Tibial artery (tissue), 4 donors: ENCODE results near the gene ARFGEF3.

Experiments
- DNase-seq, 2 donors: peaks; one replicate each; pipeline ENCODE4 v3.0.0-alpha.2; 2019
- H3K27ac ChIP-seq, 2 donors: fragments of 200-600 bp; sonication (generic) in 1 of 2; 1 replicate in 1 of 2; 2 replicates in 1 of 2; pipeline ENCODE4 v1.5.1; 2018 to 2019; ENCODE audit warnings: mild to moderate bottlenecking in 1 of 2
- H3K27me3 ChIP-seq, 2 donors: fragments of 200-600 bp; sonication (generic) in 1 of 2; one replicate each; pipeline versions ENCODE4 v1.5.1 to v1.6.0; 2016 to 2019
- H3K36me3 ChIP-seq, 3 donors: fragments of 200-600 bp; sonication (generic) in 2 of 3; one replicate each; pipeline ENCODE4 v1.5.1; 2016 to 2019; ENCODE audit warnings: mild to moderate bottlenecking in 2 of 3
- H3K4me1 ChIP-seq, 4 donors: fragments of 200-600 bp; sonication (generic) in 2 of 4; 1 replicate in 3 of 4; 2 replicates in 1 of 4; pipeline ENCODE4 v1.5.1; 2016 to 2019
- H3K4me3 ChIP-seq, 2 donors: fragments of 200-600 bp; sonication (generic) in 1 of 2; 1 replicate in 1 of 2; 2 replicates in 1 of 2; pipeline ENCODE4 v1.5.1; 2018 to 2019; ENCODE audit warnings: mild to moderate bottlenecking in 2 of 2
- H3K9me3 ChIP-seq, 3 donors: fragments of 200-600 bp; sonication (generic) in 1 of 3; one replicate each; pipeline ENCODE4 v1.5.1; 2016 to 2019
- CTCF ChIP-seq, 2 experiments: fragments of 200-600 bp in 1 of 2; fragments of 450-650 bp in 1 of 2; IDR thresholded peaks; one replicate each; pipeline ENCODE4 v1.5.1; 2017 to 2019; ENCODE audit warnings: antibody characterized with exemption in 2 of 2, mild to moderate bottlenecking in 1 of 2, moderate library complexity in 1 of 2
- intact Hi-C: fragments of 100-400 bp; cut with DNase I; formaldehyde crosslinking; loops from one replicate; pipeline ENCODE4 v1.15.0; 2023; ENCODE audit warnings: low total_unique reads

Gene ARFGEF3

GRCh38 chr6:138237463-138237862, 75.7 kb downstream of the ARFGEF3 start:
- H3K27me3 ChIP-seq, result no peaks in the 10 kb centered on the region
- intact Hi-C loops, result no loop called here
- TF ChIP-seq CTCF (IDR thresholded peaks at IDR 0.05), result no peak
- H3K4me3 ChIP-seq, result no peak overlapping the region
- H3K9me3 ChIP-seq, result no peaks in the 10 kb centered on the region
- no peak overlapping the region for H3K27ac ChIP-seq
- DNase-seq, result no peak
- H3K4me1 ChIP-seq, result no peaks in the 10 kb centered on the region
- H3K36me3 ChIP-seq, result no peaks in the 10 kb centered on the region

- TF ChIP-seq CTCF (IDR thresholded peaks at IDR 0.05), result no peak
- Histone ChIP-seq H3K4me3 (no peak overlapping the region), H3K4me1 (no peaks in the 10 kb centered on the region), H3K27ac (no peak overlapping the region), H3K27me3 (no peaks in the 10 kb centered on the region), H3K9me3 (no peaks in the 10 kb centered on the region), H3K36me3 (no peaks in the 10 kb centered on the region)
- intact Hi-C loops, result no loop called here
- no peak for DNase-seq
These were observed 76.6 kb downstream of the ARFGEF3 start for GRCh38 chr6:138238368-138238767.

- Histone ChIP-seq H3K27ac (no peak overlapping the region), H3K9me3 (no peaks in the 10 kb centered on the region), H3K27me3 (no peaks in the 10 kb centered on the region), H3K4me1 (no peaks in the 10 kb centered on the region), H3K36me3 (no peaks in the 10 kb centered on the region), H3K4me3 (no peak overlapping the region)
- DNase-seq, result no peak
- intact Hi-C loops, result no loop called here
- TF ChIP-seq CTCF (IDR thresholded peaks at IDR 0.05), result no peak
These were observed 78.0 kb downstream of the ARFGEF3 start for GRCh38 chr6:138239774-138240173.

GRCh38 chr6:138240476-138241245, 78.9 kb downstream of the ARFGEF3 start:
- intact Hi-C loops, result no loop called here
- no peak for DNase-seq
- Histone ChIP-seq H3K4me3 (no peak overlapping the region), H3K9me3 (no peaks in the 10 kb centered on the region), H3K27ac (no peak overlapping the region), H3K27me3 (no peaks in the 10 kb centered on the region), H3K36me3 (no peaks in the 10 kb centered on the region), H3K4me1 (no peaks in the 10 kb centered on the region)
- TF ChIP-seq CTCF (IDR thresholded peaks at IDR 0.05), result no peak

- no peaks in the 10 kb centered on the region for H3K9me3 ChIP-seq
- H3K27ac ChIP-seq, result no peak overlapping the region
- no peak overlapping the region for H3K4me3 ChIP-seq
- H3K36me3 ChIP-seq, result no peaks in the 10 kb centered on the region
- DNase-seq, result no peak
- intact Hi-C loops, result no loop called here
- no peaks in the 10 kb centered on the region for H3K27me3 ChIP-seq
- no peak for TF ChIP-seq CTCF (IDR thresholded peaks at IDR 0.05)
- no peaks in the 10 kb centered on the region for H3K4me1 ChIP-seq
These were observed 79.6 kb downstream of the ARFGEF3 start for GRCh38 chr6:138241381-138241780.
